ENCODE measurements around the gene OR2Y1. TPM values are rescaled to one million over a fixed set of nuclear protein-coding genes. Genes with fewer than 3 reads are reported as not detected.

The OR2Y1 gene
- total RNA-seq, 6 experiments from 2014 or later: not detected

DNA sequence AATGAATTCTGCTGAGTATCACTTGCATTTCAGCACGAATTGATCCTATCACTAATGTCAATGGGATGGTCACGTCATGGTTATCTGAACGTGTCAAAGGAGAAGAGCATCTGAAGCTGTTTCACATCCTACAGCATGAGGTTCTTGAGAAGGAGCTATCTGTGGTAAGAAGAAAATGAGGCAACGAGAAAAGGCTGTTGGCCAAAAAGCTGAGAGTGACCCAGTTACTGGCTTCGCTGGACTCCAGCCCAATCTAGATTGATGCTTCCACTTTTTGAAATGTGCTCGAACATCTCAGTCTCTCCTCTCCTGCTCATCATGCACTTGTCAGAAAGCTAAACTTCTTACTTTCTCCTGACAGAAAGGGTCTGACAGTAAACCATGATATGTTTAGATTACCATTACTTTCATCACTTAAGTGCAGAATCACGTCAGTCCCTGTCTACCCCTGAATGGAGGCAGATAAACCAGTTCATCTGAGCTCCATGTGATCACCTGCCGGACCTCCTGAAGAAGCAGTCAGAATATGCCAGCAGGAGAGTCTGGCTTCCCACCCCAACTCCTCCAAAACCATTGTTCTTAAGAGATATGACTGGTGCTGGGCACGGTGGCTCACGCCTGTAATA lies 40.2 kb upstream of the OR2Y1 start:
- WGBS (ENCODE audit: insufficient coverage, low coverage, low lambda C conversion rate, missing lambda C conversion rate): 70% methylated on average over 10 of the region's 10 CpGs
- H3K9me3 ChIP-seq: no peaks in the 10 kb centered on the region
- no peaks in the 10 kb centered on the region for H3K27me3 ChIP-seq
- H3K4me1 ChIP-seq: peaks cover 0 to under 1% (median 0%) of the 10 kb centered on the region in 4 donors
- ATAC-seq: no peak
- intact Hi-C loops (cut with DNase I): no loop called here
- no peak for DNase-seq
- no peak overlapping the region for H3K27ac ChIP-seq
- TF ChIP-seq, protein P1, sequence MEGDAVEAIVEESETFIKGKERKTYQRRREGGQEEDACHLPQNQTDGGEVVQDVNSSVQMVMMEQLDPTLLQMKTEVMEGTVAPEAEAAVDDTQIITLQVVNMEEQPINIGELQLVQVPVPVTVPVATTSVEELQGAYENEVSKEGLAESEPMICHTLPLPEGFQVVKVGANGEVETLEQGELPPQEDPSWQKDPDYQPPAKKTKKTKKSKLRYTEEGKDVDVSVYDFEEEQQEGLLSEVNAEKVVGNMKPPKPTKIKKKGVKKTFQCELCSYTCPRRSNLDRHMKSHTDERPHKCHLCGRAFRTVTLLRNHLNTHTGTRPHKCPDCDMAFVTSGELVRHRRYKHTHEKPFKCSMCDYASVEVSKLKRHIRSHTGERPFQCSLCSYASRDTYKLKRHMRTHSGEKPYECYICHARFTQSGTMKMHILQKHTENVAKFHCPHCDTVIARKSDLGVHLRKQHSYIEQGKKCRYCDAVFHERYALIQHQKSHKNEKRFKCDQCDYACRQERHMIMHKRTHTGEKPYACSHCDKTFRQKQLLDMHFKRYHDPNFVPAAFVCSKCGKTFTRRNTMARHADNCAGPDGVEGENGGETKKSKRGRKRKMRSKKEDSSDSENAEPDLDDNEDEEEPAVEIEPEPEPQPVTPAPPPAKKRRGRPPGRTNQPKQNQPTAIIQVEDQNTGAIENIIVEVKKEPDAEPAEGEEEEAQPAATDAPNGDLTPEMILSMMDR (IDR thresholded peaks at IDR 0.05): no peak
- no peak for TF ChIP-seq POLR2A (IDR thresholded peaks at IDR 0.05)
- H3K4me3 ChIP-seq: no peak overlapping the region
- H3K36me3 ChIP-seq: no peaks in the 10 kb centered on the region

- TF ChIP-seq, protein P1 (IDR thresholded peaks at IDR 0.05): no peak
- TF ChIP-seq POLR2A (IDR thresholded peaks at IDR 0.05): no peak
- no peak for ATAC-seq
- intact Hi-C loops (cut with DNase I): no loop called here
- Histone ChIP-seq H3K27me3 (no peaks in the 10 kb centered on the region), H3K27ac (no peak overlapping the region), H3K4me3 (no peak overlapping the region), H3K36me3 (no peaks in the 10 kb centered on the region), H3K4me1 (no peaks in the 10 kb centered on the region), H3K9me3 (no peaks in the 10 kb centered on the region)
- 89% methylated on average over 1 of the region's 1 CpG for WGBS (ENCODE audit: insufficient coverage, low coverage, low lambda C conversion rate, missing lambda C conversion rate)
- no peak for DNase-seq
Measured at GRCh38 chr5:180777475-180777874, 37.6 kb upstream of the OR2Y1 start.

- DNase-seq: no peak
- WGBS (ENCODE audit: insufficient coverage, low coverage, low lambda C conversion rate, missing lambda C conversion rate): 88% methylated on average over 1 of the region's 1 CpG
- TF ChIP-seq, protein P1 (IDR thresholded peaks at IDR 0.05): no peak
- no peak for TF ChIP-seq POLR2A (IDR thresholded peaks at IDR 0.05)
Measured at GRCh38 chr5:180776376-180776775, 36.5 kb upstream of the OR2Y1 start.

DNA sequence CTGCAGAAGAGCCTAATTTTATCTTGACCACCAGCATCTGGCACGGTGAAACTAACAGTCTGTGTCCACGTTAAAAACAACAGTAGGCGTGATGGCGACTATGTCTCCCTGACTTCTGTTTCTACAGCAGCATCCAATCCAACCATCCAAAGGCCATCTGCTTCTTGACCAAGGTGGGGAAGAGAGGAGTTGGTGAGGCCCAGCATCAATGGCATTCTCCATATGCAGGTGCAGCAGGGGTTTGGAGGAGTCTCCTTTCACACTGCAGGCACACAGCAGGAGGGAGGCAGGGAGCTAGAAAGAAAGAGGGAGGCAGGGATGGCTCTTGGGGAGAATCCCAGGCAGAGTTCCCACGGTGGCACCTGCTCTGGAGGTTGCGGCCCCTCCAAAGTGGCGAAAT lies 35.8 kb upstream of the OR2Y1 start:
- DNase-seq (no peak), ATAC-seq (no peak)
- no peak overlapping the region for H3K27ac ChIP-seq

More at GRCh38 chr5:180776376-180776775, 36.5 kb upstream of the OR2Y1 start:
- no peak for ATAC-seq
- intact Hi-C loops (cut with DNase I): no loop called here
- no peaks in the 10 kb centered on the region for H3K27me3 ChIP-seq
- H3K36me3 ChIP-seq: no peaks in the 10 kb centered on the region
- no peak overlapping the region for H3K27ac ChIP-seq
- no peak overlapping the region for H3K4me3 ChIP-seq
- no peaks in the 10 kb centered on the region for H3K4me1 ChIP-seq
- no peaks in the 10 kb centered on the region for H3K9me3 ChIP-seq

More for the DNA sequence above, 35.8 kb upstream of the OR2Y1 start:
- H3K36me3 ChIP-seq: no peaks in the 10 kb centered on the region
- H3K27me3 ChIP-seq: no peaks in the 10 kb centered on the region
- intact Hi-C loops (cut with DNase I): no loop called here
- TF ChIP-seq, protein P1 (IDR thresholded peaks at IDR 0.05): no peak
- no peak for TF ChIP-seq POLR2A (IDR thresholded peaks at IDR 0.05)
- H3K9me3 ChIP-seq: no peaks in the 10 kb centered on the region
- 69% methylated on average over 4 of the region's 7 CpGs for WGBS (ENCODE audit: insufficient coverage, low coverage, low lambda C conversion rate, missing lambda C conversion rate)
- H3K4me1 ChIP-seq: no peaks in the 10 kb centered on the region
- no peak overlapping the region for H3K4me3 ChIP-seq
